Right cardiac atrium (tissue), 5 donors: Measurements from ENCODE around the gene RAMP1. TPM values are rescaled to one million over a fixed set of nuclear protein-coding genes. Genes with fewer than 3 reads are reported as not detected.

Experiments used
- ATAC-seq, 2 donors: fragments of 200-7000 bp; cut with Tn5 transposase; one replicate each; pipeline versions ENCODE4 v1.8.0 to v1.9.1; 2020; ENCODE audit warnings: moderate library complexity in 2 of 2, mild to moderate bottlenecking in 1 of 2
- DNase-seq, 3 donors: peaks; one replicate each; pipeline ENCODE4 v3.0.0-alpha.2; 2020
- H3K27ac ChIP-seq: one replicate; pipeline ENCODE4 v1.5.1; 2013; ENCODE audit warnings: mild to moderate bottlenecking, low read length, control low read depth, moderate library complexity
- H3K27me3 ChIP-seq: one replicate; pipeline ENCODE4 v1.6.1; 2013; ENCODE audit not compliant: control insufficient read depth, insufficient read depth
- H3K4me1 ChIP-seq: one replicate; pipeline ENCODE4 v1.6.1; 2013; ENCODE audit warnings: low read length; ENCODE audit not compliant: control insufficient read depth, insufficient read depth
- H3K4me3 ChIP-seq: one replicate; pipeline ENCODE4 v1.5.1; 2013; ENCODE audit warnings: low read length, control low read depth
- H3K9me3 ChIP-seq: one replicate; pipeline ENCODE4 v1.6.1; 2013; ENCODE audit warnings: low read length; ENCODE audit not compliant: control insufficient read depth
- WGBS: extraction: QIAGEN DNeasy Blood & Tissue Kit; methylation state at CpG from one replicate; pipeline ENCODE4 v1.1.7; 2013; 5-methylcytosine and 5-hydroxymethylcytosine counted together
- intact Hi-C, 4 donors: fragments of 100-400 bp; cut with DNase I; formaldehyde crosslinking; loops; one replicate each; pipeline versions ENCODE4 v1.11.0 to v1.14.0; 2022 to 2023
- polyA plus RNA-seq: library from polyadenylated mRNA; stranded (reverse); fragments of 200-250 nt; gene quantifications from one replicate; pipeline ENCODE4 v1.2.3, GENCODE V29; 2013
- total RNA-seq, 4 donors: library from RNA; stranded (reverse); fragmentation: NEBNext Ultra II Directional; extraction: Animal tissue kit (Norgen Biotek cat#: 25700); gene quantifications; one replicate each; pipeline ENCODE4 v1.2.1, GENCODE V29; 2021
- donor health status: healthy with polysubstance abuse.
- donor health status: DM: no; HTN: yes; CAD: no.
- donor health status: DM: no; HTN: no; CAD: no.
- donor health status: DM: no; HTN: yes; CAD: no; lungs with severe emphysema.
- donor health status: DM: yes; HTN: yes; CAD: no.

RAMP1 gene
- total and polyA plus RNA-seq, 5 donors = 122 to 276 (median 164) TPM

GRCh38 chr2:237886685-237887481 is 27.5 kb downstream of the RAMP1 start:
- intact Hi-C loops = no loop called here
- Histone ChIP-seq H3K9me3 (no peaks in the 10 kb centered on the region), H3K4me1 (no peaks in the 10 kb centered on the region), H3K27ac (peak overlapping the region; percentile 85), H3K4me3 (no peak overlapping the region), H3K27me3 (no peaks in the 10 kb centered on the region)
- 51% methylated on average over 23 of the region's 23 CpGs for WGBS
- peak; percentile 24 to 89 for ATAC-seq
- peak; percentile 68 to 86 (median 74) for DNase-seq

GRCh38 chr2:237888389-237888788 is 29.0 kb downstream of the RAMP1 start:
- H3K27ac ChIP-seq = no peak overlapping the region
- H3K27me3 ChIP-seq = no peaks in the 10 kb centered on the region
- DNase-seq (no peak), ATAC-seq (no peak)
- H3K4me3 ChIP-seq = no peak overlapping the region
- no peaks in the 10 kb centered on the region for H3K9me3 ChIP-seq
- 40% methylated on average over 2 of the region's 2 CpGs for WGBS
- no peaks in the 10 kb centered on the region for H3K4me1 ChIP-seq
- intact Hi-C loops = no loop called here

- no peaks in the 10 kb centered on the region for H3K4me1 ChIP-seq
- ATAC-seq = no peak
These were observed 29.6 kb downstream of the RAMP1 start for GRCh38 chr2:237889016-237889415.

GRCh38 chr2:237889811-237890210 is 30.4 kb downstream of the RAMP1 start:
- WGBS = 96% methylated on average over 10 of the region's 10 CpGs
- Histone ChIP-seq H3K4me1 (peaks cover 4% of the 10 kb centered on the region), H3K27ac (no peak overlapping the region), H3K9me3 (no peaks in the 10 kb centered on the region), H3K4me3 (no peak overlapping the region), H3K27me3 (no peaks in the 10 kb centered on the region)
- intact Hi-C loops = no loop called here
- ATAC-seq = no peak
- no peak for DNase-seq

More at GRCh38 chr2:237889016-237889415, 29.6 kb downstream of the RAMP1 start:
- Histone ChIP-seq H3K27ac (no peak overlapping the region), H3K9me3 (no peaks in the 10 kb centered on the region), H3K27me3 (no peaks in the 10 kb centered on the region), H3K4me3 (no peak overlapping the region)
- DNase-seq = no peak
- intact Hi-C loops = no loop called here
- whole genome bisulfite sequencing = 86% methylated on average over 8 of the region's 8 CpGs

GRCh38 chr2:237892478-237892877 is 33.1 kb downstream of the RAMP1 start:
- Histone ChIP-seq H3K27me3 (no peaks in the 10 kb centered on the region), H3K4me3 (no peak overlapping the region), H3K9me3 (no peaks in the 10 kb centered on the region), H3K4me1 (peaks cover 8% of the 10 kb centered on the region), H3K27ac (no peak overlapping the region)
- 55% methylated on average over 2 of the region's 2 CpGs for whole genome bisulfite sequencing
- no peak for ATAC-seq
- DNase-seq = no peak
- intact Hi-C loops = no loop called here

- 46% methylated on average over 9 of the region's 9 CpGs for WGBS
- no peak overlapping the region for H3K4me3 ChIP-seq
- H3K9me3 ChIP-seq = no peaks in the 10 kb centered on the region
- H3K27ac ChIP-seq = no peak overlapping the region
- H3K27me3 ChIP-seq = no peaks in the 10 kb centered on the region
- intact Hi-C loops = no loop called here
- peaks cover 8% of the 10 kb centered on the region for H3K4me1 ChIP-seq
- ATAC-seq = no peak
- DNase-seq = peak in 1 of 3 donors; percentile 5
These were observed 33.7 kb downstream of the RAMP1 start for GRCh38 chr2:237892984-237893595.

- 83% methylated on average over 15 of the region's 15 CpGs for WGBS
- ATAC-seq (no peak), DNase-seq (peak in 2 of 3 donors; percentile 36 to 54)
- peaks cover 12% of the 10 kb centered on the region for H3K4me1 ChIP-seq
- no peaks in the 10 kb centered on the region for H3K27me3 ChIP-seq
- intact Hi-C loops = no loop called here
- no peak overlapping the region for H3K4me3 ChIP-seq
- peak overlapping the region; percentile 85 for H3K27ac ChIP-seq
- H3K9me3 ChIP-seq = no peaks in the 10 kb centered on the region
These were observed 35.1 kb downstream of the RAMP1 start for GRCh38 chr2:237894396-237894979.

GRCh38 chr2:237894986-237895543 is 35.6 kb downstream of the RAMP1 start:
- 86% methylated on average over 12 of the region's 12 CpGs for WGBS
- intact Hi-C loops = no loop called here
- H3K4me3 ChIP-seq = no peak overlapping the region
- DNase-seq (peak in 2 of 3 donors; percentile 26 to 38), ATAC-seq (peak in 1 of 2 donors; percentile 3)
- no peaks in the 10 kb centered on the region for H3K9me3 ChIP-seq
- H3K27ac ChIP-seq = peak overlapping the region; percentile 85
- H3K4me1 ChIP-seq = peaks cover 12% of the 10 kb centered on the region
- no peaks in the 10 kb centered on the region for H3K27me3 ChIP-seq

GRCh38 chr2:237895544-237896506 is 36.4 kb downstream of the RAMP1 start:
- Histone ChIP-seq H3K4me1 (peaks cover 12% of the 10 kb centered on the region), H3K4me3 (no peak overlapping the region), H3K9me3 (no peaks in the 10 kb centered on the region), H3K27me3 (no peaks in the 10 kb centered on the region), H3K27ac (peak overlapping the region; percentile 90)
- peak; percentile 79 to 90 for ATAC-seq
- intact Hi-C loops = no loop called here
- WGBS = 66% methylated on average over 27 of the region's 27 CpGs
- DNase-seq = peak; percentile 61 to 88 (median 83)

GRCh38 chr2:237896507-237896892 is 37.1 kb downstream of the RAMP1 start:
- H3K4me3 ChIP-seq = no peak overlapping the region
- WGBS = 65% methylated on average over 7 of the region's 7 CpGs
- DNase-seq = no peak
- intact Hi-C loops = no loop called here
- peaks cover 12% of the 10 kb centered on the region for H3K4me1 ChIP-seq
- H3K27ac ChIP-seq = peak overlapping the region; percentile 90
- no peaks in the 10 kb centered on the region for H3K27me3 ChIP-seq
- no peak for ATAC-seq
- no peaks in the 10 kb centered on the region for H3K9me3 ChIP-seq
